ENCODE measurements around the gene ZNF280D.
"Not testable (repeated sequence)": the region's sequence is repeated elsewhere in the genome, so short reads cannot be mapped to it uniquely, and the experiment has no call there.

ZNF280D gene

GRCh38 chr15:56719021-56719612 is 14.2 kb downstream of the ZNF280D start (continued):
- TF ChIP-seq CSRNP3 (CRISPR knock-in tag; IDR thresholded peaks at IDR 0.05) = no peak
- TF ChIP-seq ZFP30 (CRISPR knock-in tag; IDR thresholded peaks at IDR 0.05) = no peak
- no peak for TF ChIP-seq RARB (CRISPR knock-in tag; IDR thresholded peaks at IDR 0.05)
- no peak for TF ChIP-seq BACH2 (CRISPR knock-in tag; IDR thresholded peaks at IDR 0.05; ENCODE audit: borderline replicate concordance)
- TF ChIP-seq ESRRG (CRISPR knock-in tag; IDR thresholded peaks at IDR 0.05) = no peak
- no peak for TF ChIP-seq TOX (CRISPR knock-in tag; IDR thresholded peaks at IDR 0.05; ENCODE audit: borderline replicate concordance)
- no peak for TF ChIP-seq GLIS3 (CRISPR knock-in tag; IDR thresholded peaks at IDR 0.05)
- TF ChIP-seq PPARA (CRISPR knock-in tag; IDR thresholded peaks at IDR 0.05; ENCODE audit: borderline replicate concordance) = no peak
- no peak for TF ChIP-seq ARNTL (CRISPR knock-in tag; IDR thresholded peaks at IDR 0.05; ENCODE audit: borderline replicate concordance, low read depth)

GRCh38 chr15:56718560-56718959 is 14.7 kb downstream of the ZNF280D start:
- no peak for ATAC-seq
- no peak for TF ChIP-seq ISL1 (CRISPR knock-in tag; IDR thresholded peaks at IDR 0.05)
- no peak for TF ChIP-seq BACH2 (CRISPR knock-in tag; IDR thresholded peaks at IDR 0.05; ENCODE audit: borderline replicate concordance)

DNA sequence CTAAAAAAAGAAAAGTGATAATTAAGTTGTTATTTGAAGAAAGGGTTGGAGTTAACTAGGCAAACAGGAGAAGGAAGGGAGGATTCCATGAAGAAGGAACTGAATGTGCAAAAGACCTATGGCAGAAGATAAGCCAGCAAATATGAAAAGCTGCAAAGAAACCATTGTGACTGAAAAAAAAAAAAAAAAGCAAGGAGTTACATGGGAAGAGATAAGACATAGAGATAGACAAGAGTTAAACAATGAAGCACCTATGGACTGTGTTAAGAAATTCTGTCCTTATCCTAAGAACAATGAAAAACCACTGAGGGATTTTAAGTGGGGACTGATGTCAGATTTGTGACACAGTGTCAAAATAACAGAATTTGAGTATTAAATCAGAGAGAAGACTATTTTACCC is 17.0 kb downstream of the ZNF280D start:
- no peak for ATAC-seq
- TF ChIP-seq TCF4 (CRISPR knock-in tag; IDR thresholded peaks at IDR 0.05; ENCODE audit: borderline replicate concordance) = no peak
- TF ChIP-seq SNAI2 (CRISPR knock-in tag; IDR thresholded peaks at IDR 0.05) = no peak
- TF ChIP-seq TSHZ2 (CRISPR knock-in tag; IDR thresholded peaks at IDR 0.05) = no peak
- no peak for TF ChIP-seq CREB5 (CRISPR knock-in tag; IDR thresholded peaks at IDR 0.05; ENCODE audit: low read depth)
- no peak for TF ChIP-seq CSRNP3 (CRISPR knock-in tag; IDR thresholded peaks at IDR 0.05)

- no peak for TF ChIP-seq ZNF8 (CRISPR knock-in tag; IDR thresholded peaks at IDR 0.05)
- no peak for TF ChIP-seq RARB (CRISPR knock-in tag; IDR thresholded peaks at IDR 0.05)
- no peak for TF ChIP-seq BACH2 (CRISPR knock-in tag; IDR thresholded peaks at IDR 0.05; ENCODE audit: borderline replicate concordance)
- no peak for TF ChIP-seq ZFP30 (CRISPR knock-in tag; IDR thresholded peaks at IDR 0.05)
- no peak for TF ChIP-seq ZC3H10 (CRISPR knock-in tag; IDR thresholded peaks at IDR 0.05)
- no peak for TF ChIP-seq TSHZ2 (CRISPR knock-in tag; IDR thresholded peaks at IDR 0.05)
- TF ChIP-seq POU6F1 (CRISPR knock-in tag; IDR thresholded peaks at IDR 0.05; ENCODE audit: borderline replicate concordance, low read depth) = no peak
- TF ChIP-seq ZFP3 (CRISPR knock-in tag; IDR thresholded peaks at IDR 0.05) = no peak
- no peak for TF ChIP-seq ISL1 (CRISPR knock-in tag; IDR thresholded peaks at IDR 0.05)
- TF ChIP-seq GLIS3 (CRISPR knock-in tag; IDR thresholded peaks at IDR 0.05) = no peak
- no peak for TF ChIP-seq CREB5 (CRISPR knock-in tag; IDR thresholded peaks at IDR 0.05; ENCODE audit: low read depth)
- TF ChIP-seq ARNTL (CRISPR knock-in tag; IDR thresholded peaks at IDR 0.05; ENCODE audit: borderline replicate concordance, low read depth) = no peak
- no peak for TF ChIP-seq SNAI2 (CRISPR knock-in tag; IDR thresholded peaks at IDR 0.05)
- no peak for TF ChIP-seq TOX (CRISPR knock-in tag; IDR thresholded peaks at IDR 0.05; ENCODE audit: borderline replicate concordance)
- no peak for TF ChIP-seq ESRRG (CRISPR knock-in tag; IDR thresholded peaks at IDR 0.05)
- no peak for TF ChIP-seq ZNF70 (CRISPR knock-in tag; IDR thresholded peaks at IDR 0.05)
- TF ChIP-seq PPARA (CRISPR knock-in tag; IDR thresholded peaks at IDR 0.05; ENCODE audit: borderline replicate concordance) = no peak
- TF ChIP-seq CSDC2 (CRISPR knock-in tag; IDR thresholded peaks at IDR 0.05) = no peak
- no peak for TF ChIP-seq OSR1 (CRISPR knock-in tag; IDR thresholded peaks at IDR 0.05)
These were observed 18.1 kb downstream of the ZNF280D start for GRCh38 chr15:56715220-56715619.

GRCh38 chr15:56709502-56709901 is 23.8 kb downstream of the ZNF280D start:
- ATAC-seq = not testable (repeated sequence)

More at GRCh38 chr15:56715220-56715619, 18.1 kb downstream of the ZNF280D start:
- no peak for ATAC-seq
